Peyer's patch (tissue), 4 donors: ENCODE data around the gene PLAAT5.

ENCODE experiments used
- CTCF ChIP-seq, 6 experiments: fragments of 450-650 bp in 4 of 6; fragments of 200-600 bp in 2 of 6; sonication (generic) in 1 of 6; IDR thresholded peaks; one replicate each; pipeline ENCODE4 v1.5.1; 2017 to 2019; ENCODE audit warnings: antibody characterized with exemption in 6 of 6, mild to moderate bottlenecking in 3 of 6, moderate library complexity in 1 of 6
- POLR2A ChIP-seq, 2 donors: fragments of 450-650 bp; IDR thresholded peaks; one replicate each; pipeline ENCODE4 v1.5.1; 2017; ENCODE audit warnings: antibody characterized with exemption in 2 of 2, mild to moderate bottlenecking in 2 of 2, moderate library complexity in 2 of 2

- no peak for TF ChIP-seq CTCF (IDR thresholded peaks at IDR 0.05)
- TF ChIP-seq POLR2A (IDR thresholded peaks at IDR 0.05) = no peak
These were observed 44.0 kb upstream of the PLAAT5 start for GRCh38 chr11:63534895-63535461.
